ENCODE results near the gene KIF26A. TPM values are rescaled to one million over a fixed set of nuclear protein-coding genes. Genes with fewer than 3 reads are reported as not detected.

Gene KIF26A
- total RNA-seq, 1 experiment from 2014 or later = 5.5 TPM

- H3K4me3 ChIP-seq (ENCODE audit: low read depth, low read length) = no peak overlapping the region
- H3K9me3 ChIP-seq = no peaks in the 10 kb centered on the region
- H3K4me3 Mint-ChIP-seq (ENCODE audit: unreplicated experiment) = no peak overlapping the region
- TF ChIP-seq CTCF (IDR thresholded peaks at IDR 0.05; ENCODE audit: insufficient read depth in 1 of 2, low read depth in 1 of 2, low read length in 1 of 2, severe bottlenecking in 1 of 2, unreplicated experiment in 1 of 2) = no peak
- no peaks in the 10 kb centered on the region for H3K4me1 Mint-ChIP-seq (ENCODE audit: low read depth, unreplicated experiment)
- no peaks in the 10 kb centered on the region for H3K27me3 ChIP-seq (replicated peaks; ENCODE audit: control insufficient read depth, insufficient read depth, low read length)
- DNase-seq = no peak
- H3K27ac Mint-ChIP-seq (ENCODE audit: unreplicated experiment) = no peak overlapping the region
- BruUV-seq (replicated peaks) = no TSS peak
- POLR2A ChIA-PET = no interaction called here
- intact Hi-C loops (cut with micrococcal nuclease; ENCODE audit: unreplicated experiment) = no loop called here
- no peaks in the 10 kb centered on the region for H3K36me3 Mint-ChIP-seq (ENCODE audit: insufficient read depth, unreplicated experiment)
- H3K27me3 Mint-ChIP-seq (ENCODE audit: insufficient read depth, unreplicated experiment) = peaks cover 3% of the 10 kb centered on the region
- H3K36me3 ChIP-seq (ENCODE audit: control insufficient read depth, insufficient read depth, low read length) = no peaks in the 10 kb centered on the region
- CTCF ChIA-PET = no interaction called here
- no peaks in the 10 kb centered on the region for H3K4me1 ChIP-seq
- no peaks in the 10 kb centered on the region for H3K9me3 Mint-ChIP-seq (ENCODE audit: unreplicated experiment)
Measured at GRCh38 chr14:104216457-104216856, 78.1 kb downstream of the KIF26A start.

- H3K9me3 ChIP-seq = no peaks in the 10 kb centered on the region
- no peaks in the 10 kb centered on the region for H3K36me3 ChIP-seq (ENCODE audit: control insufficient read depth, insufficient read depth, low read length)
- H3K4me3 ChIP-seq (ENCODE audit: low read depth, low read length) = no peak overlapping the region
- no peak for TF ChIP-seq CTCF (IDR thresholded peaks at IDR 0.05; ENCODE audit: insufficient read depth in 1 of 2, low read depth in 1 of 2, low read length in 1 of 2, severe bottlenecking in 1 of 2, unreplicated experiment in 1 of 2)
- intact Hi-C loops (cut with micrococcal nuclease; ENCODE audit: unreplicated experiment) = no loop called here
- Mint-ChIP-seq H3K27ac (ENCODE audit: unreplicated experiment) (no peak overlapping the region), H3K27me3 (ENCODE audit: insufficient read depth, unreplicated experiment) (peaks cover 3% of the 10 kb centered on the region), H3K4me1 (ENCODE audit: low read depth, unreplicated experiment) (no peaks in the 10 kb centered on the region), H3K36me3 (ENCODE audit: insufficient read depth, unreplicated experiment) (no peaks in the 10 kb centered on the region), H3K4me3 (ENCODE audit: unreplicated experiment) (no peak overlapping the region), H3K9me3 (ENCODE audit: unreplicated experiment) (no peaks in the 10 kb centered on the region)
- H3K27me3 ChIP-seq (replicated peaks; ENCODE audit: control insufficient read depth, insufficient read depth, low read length) = no peaks in the 10 kb centered on the region
- no peaks in the 10 kb centered on the region for H3K4me1 ChIP-seq
- ChIA-PET POLR2A (no interaction called here), CTCF (no interaction called here)
- DNase-seq = no peak
- no TSS peak for BruUV-seq (replicated peaks)
Measured at GRCh38 chr14:104217486-104218360, 79.3 kb downstream of the KIF26A start.

GRCh38 chr14:104218361-104219180 lies 80.2 kb downstream of the KIF26A start:
- no peaks in the 10 kb centered on the region for H3K36me3 Mint-ChIP-seq (ENCODE audit: insufficient read depth, unreplicated experiment)
- H3K9me3 Mint-ChIP-seq (ENCODE audit: unreplicated experiment) = no peaks in the 10 kb centered on the region
- POLR2A ChIA-PET = no interaction called here
- no peaks in the 10 kb centered on the region for H3K4me1 Mint-ChIP-seq (ENCODE audit: low read depth, unreplicated experiment)
- no peaks in the 10 kb centered on the region for H3K9me3 ChIP-seq
- no peaks in the 10 kb centered on the region for H3K27me3 ChIP-seq (replicated peaks; ENCODE audit: control insufficient read depth, insufficient read depth, low read length)
- H3K27ac Mint-ChIP-seq (ENCODE audit: unreplicated experiment) = no peak overlapping the region
- no TSS peak for BruUV-seq (replicated peaks)
- intact Hi-C loops (cut with micrococcal nuclease; ENCODE audit: unreplicated experiment) = no loop called here
- CTCF ChIA-PET = no interaction called here
- no peak for TF ChIP-seq CTCF (IDR thresholded peaks at IDR 0.05; ENCODE audit: insufficient read depth in 1 of 2, low read depth in 1 of 2, low read length in 1 of 2, severe bottlenecking in 1 of 2, unreplicated experiment in 1 of 2)
- H3K4me3 Mint-ChIP-seq (ENCODE audit: unreplicated experiment) = no peak overlapping the region
- H3K4me1 ChIP-seq = no peaks in the 10 kb centered on the region
- H3K4me3 ChIP-seq (ENCODE audit: low read depth, low read length) = no peak overlapping the region
- no peaks in the 10 kb centered on the region for H3K36me3 ChIP-seq (ENCODE audit: control insufficient read depth, insufficient read depth, low read length)
- DNase-seq = no peak
- no peaks in the 10 kb centered on the region for H3K27me3 Mint-ChIP-seq (ENCODE audit: insufficient read depth, unreplicated experiment)
